Keratinocyte (primary cell): ENCODE results near the gene PMVK. TPM values are rescaled to one million over a fixed set of nuclear protein-coding genes. Genes with fewer than 3 reads are reported as not detected.

Source experiments
- DNase-seq: peaks from one replicate; pipeline ENCODE4 v3.0.0-alpha.2; 2011; ENCODE audit warnings: low read depth, missing footprints, low spot score
- FAIRE-seq: peaks from 2 replicates; lab custom pipeline; 2011; peaks lifted over from hg19 to GRCh38; lab: Jason Lieb, UNC
- H2AFZ ChIP-seq: 2 replicates; pipeline ENCODE4 v1.6.0; 2012; ENCODE audit warnings: low read length, control low read depth, inconsistent platforms; ENCODE audit not compliant: control insufficient read depth
- H3K27ac ChIP-seq: 2 replicates; pipeline ENCODE4 v1.5.1; 2011; ENCODE audit warnings: low read length; ENCODE audit not compliant: control insufficient read depth, insufficient read depth
- H3K27me3 ChIP-seq: 3 replicates; pipeline ENCODE4 v1.6.0; 2011; ENCODE audit warnings: low read length; ENCODE audit not compliant: control insufficient read depth, insufficient read depth; ENCODE audit errors: extremely low read depth
- H3K36me3 ChIP-seq, 2 experiments: 2 replicates in 1 of 2; 3 replicates in 1 of 2; pipeline ENCODE4 v1.5.1; 2011; ENCODE audit warnings: low read length in 2 of 2, mild to moderate bottlenecking in 1 of 2; ENCODE audit not compliant: control insufficient read depth in 2 of 2, insufficient read depth in 2 of 2; ENCODE audit errors: extremely low read depth in 1 of 2
- H3K4me1 ChIP-seq: 3 replicates; pipeline ENCODE4 v1.5.1; 2011; ENCODE audit warnings: low read length; ENCODE audit not compliant: control insufficient read depth, insufficient read depth; ENCODE audit errors: extremely low read depth
- H3K4me2 ChIP-seq: 3 replicates; pipeline ENCODE4 v1.6.0; 2011; ENCODE audit warnings: low read depth, low read length; ENCODE audit not compliant: control insufficient read depth, insufficient read depth; ENCODE audit errors: extremely low read depth
- H3K4me3 ChIP-seq, 3 experiments: fragments of 200-600 bp in 1 of 3; sonication (generic) in 1 of 3; 2 replicates in 2 of 3; 3 replicates in 1 of 3; pipeline ENCODE4 v1.5.1; 2011 to 2016; ENCODE audit warnings: low read length in 3 of 3, mild to moderate bottlenecking in 3 of 3, control low read depth in 2 of 3, inconsistent platforms in 1 of 3, low read depth in 1 of 3, mixed read lengths in 1 of 3, mixed run types in 1 of 3, moderate library complexity in 1 of 3; ENCODE audit not compliant: control insufficient read depth in 2 of 3, insufficient read depth in 2 of 3; ENCODE audit errors: extremely low read depth in 1 of 3
- H3K79me2 ChIP-seq: 2 replicates; pipeline ENCODE4 v1.6.0; 2012; ENCODE audit warnings: low read length; ENCODE audit not compliant: control insufficient read depth, insufficient read depth
- H3K9ac ChIP-seq: 3 replicates; pipeline ENCODE4 v1.6.0; 2011; ENCODE audit warnings: low read length; ENCODE audit not compliant: control insufficient read depth, insufficient read depth; ENCODE audit errors: extremely low read depth
- H3K9me1 ChIP-seq: 3 replicates; pipeline ENCODE4 v1.6.0; 2011; ENCODE audit warnings: low read length; ENCODE audit not compliant: control insufficient read depth, insufficient read depth; ENCODE audit errors: extremely low read depth
- H3K9me3 ChIP-seq: 2 replicates; pipeline ENCODE4 v1.5.1; 2012; ENCODE audit warnings: low read depth, low read length; ENCODE audit not compliant: control insufficient read depth
- H4K20me1 ChIP-seq: 3 replicates; pipeline ENCODE4 v1.6.0; 2011; ENCODE audit warnings: low read length; ENCODE audit not compliant: control insufficient read depth, insufficient read depth; ENCODE audit errors: extremely low read depth
- CTCF ChIP-seq, 3 experiments: IDR thresholded peaks in 1 of 3; conservative IDR thresholded peaks in 1 of 3; optimal IDR thresholded peaks in 1 of 3; 2 replicates in 2 of 3; 3 replicates in 1 of 3; pipeline versions ENCODE3 to v1.5.1; 2011; ENCODE audit warnings: low read length in 3 of 3, mild to moderate bottlenecking in 3 of 3, moderate library complexity in 2 of 3, control low read depth in 1 of 3, inconsistent platforms in 1 of 3; ENCODE audit not compliant: insufficient read depth in 2 of 3; ENCODE audit errors: extremely low read depth in 1 of 3
- EZH2 ChIP-seq: IDR thresholded peaks from one replicate; pipeline ENCODE4 v1.6.1; 2012; ENCODE audit warnings: inconsistent platforms, mild to moderate bottlenecking, low read length, moderate library complexity
- dilution Hi-C: fragments of 300-500 bp; cut with MboI; formaldehyde crosslinking; loops from one replicate; pipeline ENCODE4 v1.7.0; 2020; ENCODE audit warnings: low sequenced_read_pairs; ENCODE audit not compliant: extremely low pct_ligation_motif_present
- polyA plus RNA-seq, 5 experiments: library from polyadenylated mRNA; depleted of rRNA in 3 of 5; stranded (reverse) in 3 of 5; stranded (forward) in 1 of 5; unstranded in 1 of 5; fragments of >200 nt; gene quantifications; 1 replicate in 1 of 5; 2 replicates in 3 of 5; 3 replicates in 1 of 5; pipeline versions ENCODE4 v1.2.1 to v1.2.3, GENCODE V29; 2011 to 2012; ENCODE audit warnings: missing spikeins in 2 of 5, low read depth in 1 of 5, low replicate concordance in 1 of 5
- small RNA-seq, 3 experiments: library from RNA; depleted of rRNA; stranded (forward); fragments of <200 nt; gene quantifications; one replicate each; pipeline ENCODE3, GENCODE V24; 2012; ENCODE audit warnings: low read depth in 3 of 3, low replicate concordance in 1 of 3; ENCODE audit not compliant: insufficient read length in 3 of 3

The PMVK gene
- polyA plus RNA-seq, 1 donor (not counting 4 experiments of a cell fraction or from before 2014, with no cell fraction given), result 25.1 TPM

GRCh38 chr1:154877370-154877974 lies 59.0 kb downstream of the PMVK start:
- H3K27me3 ChIP-seq, result peaks cover 3% of the 10 kb centered on the region
- no peak for TF ChIP-seq EZH2
- TF ChIP-seq CTCF (optimal IDR thresholded peaks at IDR 0.05 in 1 of 3, IDR thresholded peaks at IDR 0.05 in 1 of 3, conservative IDR thresholded peaks at IDR 0.05 in 1 of 3; ENCODE audit: extremely low read depth in 1 of 3, insufficient read depth in 2 of 3, low read length in 3 of 3), result no peak
- no peak overlapping the region for H2AFZ ChIP-seq
- no peaks in the 10 kb centered on the region for H3K4me1 ChIP-seq
- H4K20me1 ChIP-seq, result no peaks in the 10 kb centered on the region
- no peak overlapping the region for H3K4me3 ChIP-seq
- no peak overlapping the region for H3K27ac ChIP-seq
- no peaks in the 10 kb centered on the region for H3K79me2 ChIP-seq
- H3K4me2 ChIP-seq, result no peak overlapping the region
- no peaks in the 10 kb centered on the region for H3K9me3 ChIP-seq
- no peak overlapping the region for H3K9ac ChIP-seq
- FAIRE-seq, result no peak
- H3K36me3 ChIP-seq, result no peaks in the 10 kb centered on the region
- H3K9me1 ChIP-seq, result no peaks in the 10 kb centered on the region
- no peak for DNase-seq
- dilution Hi-C loops, result no loop called here

GRCh38 chr1:154876842-154877369 lies 59.6 kb downstream of the PMVK start:
- H3K9ac ChIP-seq, result no peak overlapping the region
- no peaks in the 10 kb centered on the region for H3K79me2 ChIP-seq
- no peaks in the 10 kb centered on the region for H4K20me1 ChIP-seq
- H3K9me3 ChIP-seq, result no peaks in the 10 kb centered on the region
- H3K36me3 ChIP-seq, result no peaks in the 10 kb centered on the region
- H3K9me1 ChIP-seq, result no peaks in the 10 kb centered on the region
- no peak overlapping the region for H2AFZ ChIP-seq
- H3K4me1 ChIP-seq, result no peaks in the 10 kb centered on the region
- H3K4me2 ChIP-seq, result no peak overlapping the region
- DNase-seq, result no peak
- dilution Hi-C loops, result no loop called here
- no peak overlapping the region for H3K27ac ChIP-seq
- H3K27me3 ChIP-seq, result peaks cover 3% of the 10 kb centered on the region
- no peak overlapping the region for H3K4me3 ChIP-seq
- no peak for FAIRE-seq
- no peak for TF ChIP-seq CTCF (optimal IDR thresholded peaks at IDR 0.05 in 1 of 3, IDR thresholded peaks at IDR 0.05 in 1 of 3, conservative IDR thresholded peaks at IDR 0.05 in 1 of 3; ENCODE audit: extremely low read depth in 1 of 3, insufficient read depth in 2 of 3, low read length in 3 of 3)
- no peak for TF ChIP-seq EZH2

Small RNAs within 50 kb of the gene (small RNA-seq; reads per million reads assigned to genes)
- 0 reads per million in 3 experiments for gene MIR4258
- gene RF00017, result 0 reads per million in 3 experiments

Other genes with a start within 250 kb of the PMVK start
- gene KCNN3, start 66.4 kb downstream of the PMVK start, polyA plus RNA-seq, result 0.03 to 0.05 TPM (median 0.03 TPM) in 3 replicates
- 15.1 to 29.9 TPM (median 15.6 TPM) in 3 replicates for gene PBXIP1, start 19.4 kb upstream of the PMVK start, polyA plus RNA-seq
- gene PYGO2, start 25.1 kb upstream of the PMVK start, polyA plus RNA-seq, result 15.1 to 22.3 TPM (median 15.9 TPM) in 3 replicates
- 245 to 385 TPM (median 272 TPM) in 3 replicates for gene SHC1, start 34.0 kb upstream of the PMVK start, polyA plus RNA-seq
- gene CKS1B, start 38.0 kb upstream of the PMVK start, polyA plus RNA-seq, result 133 to 300 TPM (median 217 TPM) in 3 replicates
- 44.7 to 101 TPM (median 51.4 TPM) in 3 replicates for gene FLAD1, start 46.6 kb upstream of the PMVK start, polyA plus RNA-seq
- gene LENEP, start 56.9 kb upstream of the PMVK start, polyA plus RNA-seq, result not detected in 3 replicates
- 15.3 to 51.8 TPM (median 20.9 TPM) in 3 replicates for gene ZBTB7B, start 66.1 kb upstream of the PMVK start, polyA plus RNA-seq
- gene DCST2, start 97.1 kb upstream of the PMVK start, polyA plus RNA-seq, result 0.11 to 0.46 TPM (median 0.14 TPM) in 3 replicates
- 0.05 TPM in 1 of 3 replicates, not detected in the others for gene DCST1, start 97.1 kb upstream of the PMVK start, polyA plus RNA-seq
- 130 to 280 TPM (median 131 TPM) in 3 replicates for gene ADAM15, start 114.6 kb upstream of the PMVK start, polyA plus RNA-seq
- 7.6 to 11.0 TPM (median 9.9 TPM) in 3 replicates for gene EFNA4, start 127.0 kb upstream of the PMVK start, polyA plus RNA-seq
- 3.3 to 9.0 TPM (median 4.4 TPM) in 3 replicates for gene EFNA3, start 142.1 kb upstream of the PMVK start, polyA plus RNA-seq
- 33.2 to 116 TPM (median 77.5 TPM) in 3 replicates for gene EFNA1, start 191.2 kb upstream of the PMVK start, polyA plus RNA-seq
- 54.5 to 72.2 TPM (median 55.6 TPM) in 3 replicates for gene SLC50A1, start 199.1 kb upstream of the PMVK start, polyA plus RNA-seq
- gene DPM3, start 203.8 kb upstream of the PMVK start, polyA plus RNA-seq, result 29.3 to 54.9 TPM (median 32.3 TPM) in 3 replicates
- gene KRTCAP2, start 236.6 kb upstream of the PMVK start, polyA plus RNA-seq, result 99.1 to 183 TPM (median 127 TPM) in 3 replicates
- gene TRIM46, start 237.1 kb upstream of the PMVK start, polyA plus RNA-seq, result 1.6 to 4.5 TPM (median 1.7 TPM) in 3 replicates